CD4-positive, alpha-beta T cell treated with Interleukin-17A for 4 hours (primary cell): Measurements from ENCODE around the gene RABL2A.
"Not testable (repeated sequence)": the region's sequence is repeated elsewhere in the genome, so short reads cannot be mapped to it uniquely, and the experiment has no call there.

Source experiments
- DNase-seq: peaks from one replicate; pipeline ENCODE4 v3.0.0-alpha.2; 2020; ENCODE audit warnings: mixed read lengths

Gene RABL2A

DNA sequence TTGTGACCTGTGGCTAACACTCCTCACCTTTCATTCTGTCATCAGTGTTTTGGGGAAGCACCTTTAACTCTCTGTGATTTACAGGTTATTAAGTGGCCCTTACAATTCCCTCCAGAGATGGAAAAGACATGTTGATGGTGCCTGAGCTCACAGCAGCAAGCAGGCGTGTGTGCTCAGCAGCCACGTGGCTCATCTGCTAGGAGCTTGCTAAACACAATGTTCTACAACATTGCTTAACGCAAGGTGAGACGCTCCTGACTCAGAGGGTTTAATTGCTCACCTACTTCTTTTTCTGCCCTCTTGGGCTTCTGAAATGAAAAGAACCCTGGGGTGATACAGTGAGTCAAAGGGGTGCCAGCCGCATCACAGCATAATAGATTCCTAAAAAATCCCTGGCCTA lies 6.1 kb upstream of the RABL2A start:
- not testable (repeated sequence) for DNase-seq

DNA sequence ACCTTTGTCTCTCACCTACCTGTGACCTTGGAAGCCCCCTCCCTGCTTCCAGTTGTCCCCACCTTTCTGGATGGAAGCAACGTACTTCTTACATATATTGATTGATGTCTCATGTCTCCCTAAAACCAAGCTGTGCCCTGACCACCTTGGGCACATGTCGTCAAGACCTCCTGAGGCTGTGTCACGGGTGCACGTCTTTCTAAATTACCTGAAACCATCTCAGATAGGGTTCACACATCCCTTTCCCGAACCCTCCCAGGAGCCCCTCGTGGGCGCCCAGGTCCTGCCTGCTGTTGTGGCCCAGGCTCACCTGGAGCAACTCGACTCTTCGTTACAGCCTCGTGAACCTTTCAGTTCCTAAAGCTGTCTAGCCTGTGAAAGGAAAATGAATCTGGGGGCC lies 1.2 kb upstream of the RABL2A start:
- DNase-seq = not testable (repeated sequence)

DNA sequence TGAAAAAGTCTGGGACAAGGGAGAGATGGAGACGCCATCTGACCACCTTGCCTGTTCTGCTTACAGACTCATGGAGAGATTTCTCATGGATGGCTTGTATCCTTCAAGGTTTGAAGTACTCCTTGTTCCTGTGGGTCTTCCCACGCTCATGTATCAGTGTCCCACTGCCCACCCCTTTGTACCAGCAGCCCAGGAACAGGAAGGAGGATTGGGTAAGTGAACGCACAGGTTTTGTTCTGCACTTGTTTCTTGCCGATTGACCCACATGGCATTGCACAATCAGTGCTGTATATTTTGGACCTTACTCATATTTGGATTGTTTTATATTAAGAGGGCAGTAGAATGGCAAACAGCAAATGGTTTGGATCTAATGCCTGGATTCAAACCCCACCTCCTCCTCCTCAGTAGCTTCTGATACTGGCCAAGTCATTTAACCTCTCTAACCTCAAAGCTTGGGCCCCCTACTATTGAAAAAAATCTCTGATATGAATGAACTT lies 5.8 kb downstream of the RABL2A start:
- DNase-seq = not testable (repeated sequence)

DNA sequence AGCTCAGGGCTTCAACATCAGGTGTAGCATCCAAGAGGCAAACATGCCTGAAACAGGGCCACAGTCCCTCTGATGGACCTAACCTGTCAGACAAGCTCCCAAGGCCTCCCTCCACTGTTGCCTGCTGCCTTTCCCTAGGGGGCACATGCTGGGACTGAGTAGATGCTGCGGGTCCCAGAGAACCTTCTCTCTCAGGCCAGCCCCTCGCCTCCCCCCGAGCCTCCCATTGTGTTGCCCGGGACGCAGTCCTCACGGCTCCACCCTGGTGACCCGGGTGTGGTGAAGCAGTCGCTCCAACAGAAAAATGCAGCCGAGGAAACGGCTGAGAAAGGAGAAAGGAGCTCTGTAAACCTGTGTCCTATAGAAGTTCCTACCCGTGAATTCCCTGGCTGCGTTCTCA lies 8.3 kb downstream of the RABL2A start:
- DNase-seq = not testable (repeated sequence)

DNA sequence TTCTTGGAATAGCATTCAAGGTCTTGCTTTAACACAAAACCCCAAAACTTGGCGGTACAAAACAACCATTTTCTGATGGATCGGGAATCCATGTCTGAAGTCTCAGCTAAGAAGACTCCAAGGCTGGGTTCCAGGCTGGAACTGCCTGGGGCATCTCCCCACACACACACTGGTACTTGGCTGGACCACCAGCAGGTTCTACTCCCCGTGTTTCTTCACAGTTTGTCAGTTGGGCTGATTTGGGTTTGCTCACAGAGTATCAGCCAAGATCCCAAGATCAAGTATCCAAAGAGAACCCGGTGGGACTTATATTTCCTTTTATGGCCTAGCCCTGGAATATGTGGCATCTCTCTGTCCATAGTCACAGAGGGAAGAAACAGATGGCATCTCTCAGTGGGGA lies 9.2 kb downstream of the RABL2A start:
- DNase-seq = not testable (repeated sequence)

DNA sequence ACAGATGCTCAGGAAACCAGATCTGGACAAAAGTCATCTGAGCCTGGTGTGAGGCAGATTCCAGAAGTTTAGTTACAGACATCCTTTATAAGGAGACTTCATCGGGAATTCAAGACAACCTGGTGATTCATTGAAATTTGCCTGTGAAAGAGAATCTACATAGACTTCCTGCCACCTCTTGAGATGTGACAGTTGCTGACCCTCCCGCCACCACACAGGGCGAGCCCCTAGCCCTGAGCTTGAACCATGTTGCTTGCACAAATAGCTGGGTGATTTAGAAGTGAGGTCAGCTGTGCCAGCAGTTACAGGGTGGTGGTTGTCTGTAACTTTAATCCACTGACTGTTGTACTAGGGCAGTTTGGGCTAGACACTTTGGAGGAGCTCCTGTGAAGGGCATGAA lies 11.0 kb downstream of the RABL2A start:
- not testable (repeated sequence) for DNase-seq

DNA sequence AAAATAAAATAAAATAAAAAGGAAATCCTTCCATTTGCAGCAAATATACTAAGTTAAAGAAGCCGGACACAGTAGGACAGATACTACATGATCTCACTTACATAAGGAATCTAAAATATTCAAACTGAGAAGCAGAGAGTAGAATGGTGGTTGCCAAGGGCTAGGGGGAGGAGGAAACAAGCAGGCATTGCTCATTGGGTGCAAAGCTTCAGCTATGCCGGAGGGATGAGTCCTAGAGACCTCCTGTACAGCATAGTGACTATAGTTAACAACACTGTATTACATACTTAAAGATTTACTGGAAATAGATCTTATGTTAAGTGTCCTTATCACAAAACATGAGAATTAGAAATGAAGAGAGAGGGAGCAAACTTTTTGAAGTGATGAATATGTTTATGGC lies 19.2 kb downstream of the RABL2A start:
- DNase-seq = not testable (repeated sequence)

DNA sequence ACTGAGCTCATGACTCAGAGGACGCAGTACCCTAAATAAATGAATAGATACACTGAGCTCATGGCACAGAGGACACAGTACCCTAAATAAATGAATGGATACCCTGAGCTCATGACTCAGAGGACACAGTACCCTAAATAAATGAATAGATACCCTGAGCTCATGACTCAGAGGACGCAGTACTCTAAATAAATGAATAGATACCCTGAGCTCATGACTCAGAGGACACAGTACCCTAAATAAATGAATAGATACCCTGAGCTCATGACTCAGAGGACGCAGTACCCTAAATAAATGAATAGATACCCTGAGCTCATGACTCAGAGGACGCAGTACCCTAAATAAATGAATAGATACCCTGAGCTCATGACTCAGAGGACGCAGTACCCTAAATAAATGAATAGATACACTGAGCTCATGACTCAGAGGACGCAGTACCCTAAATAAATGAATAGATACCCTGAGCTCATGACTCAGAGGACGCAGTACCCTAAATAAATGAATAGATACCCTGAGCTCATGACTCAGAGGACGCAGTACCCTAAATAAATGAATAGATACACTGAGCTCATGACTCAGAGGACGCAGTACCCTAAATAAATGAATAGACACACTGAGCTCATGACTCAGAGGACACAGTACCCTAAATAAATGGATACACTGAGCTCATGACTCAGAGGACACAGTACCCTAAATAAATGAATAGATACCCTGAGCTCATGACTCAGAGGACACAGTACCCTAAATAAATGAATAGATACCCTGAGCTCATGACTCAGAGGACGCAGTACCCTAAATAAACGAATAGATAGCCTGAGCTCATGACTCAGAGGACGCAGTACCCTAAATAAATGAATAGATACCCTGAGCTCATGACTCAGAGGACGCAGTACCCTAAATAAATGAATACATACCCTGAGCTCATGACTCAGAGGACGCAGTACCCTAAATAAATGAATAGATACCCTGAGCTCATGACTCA lies 24.1 kb downstream of the RABL2A start:
- DNase-seq = not testable (repeated sequence)

DNA sequence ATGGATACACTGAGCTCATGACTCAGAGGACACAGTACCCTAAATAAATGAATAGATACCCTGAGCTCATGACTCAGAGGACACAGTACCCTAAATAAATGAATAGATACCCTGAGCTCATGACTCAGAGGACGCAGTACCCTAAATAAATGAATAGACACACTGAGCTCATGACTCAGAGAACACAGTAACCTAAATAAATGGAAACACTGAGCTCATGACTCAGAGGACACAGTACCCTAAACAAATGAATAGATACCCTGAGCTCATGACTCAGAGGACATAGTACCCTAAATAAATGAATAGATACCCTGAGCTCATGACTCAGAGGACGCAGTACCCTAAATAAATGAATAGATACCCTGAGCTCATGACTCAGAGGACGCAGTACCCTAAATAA lies 25.5 kb downstream of the RABL2A start:
- not testable (repeated sequence) for DNase-seq

DNA sequence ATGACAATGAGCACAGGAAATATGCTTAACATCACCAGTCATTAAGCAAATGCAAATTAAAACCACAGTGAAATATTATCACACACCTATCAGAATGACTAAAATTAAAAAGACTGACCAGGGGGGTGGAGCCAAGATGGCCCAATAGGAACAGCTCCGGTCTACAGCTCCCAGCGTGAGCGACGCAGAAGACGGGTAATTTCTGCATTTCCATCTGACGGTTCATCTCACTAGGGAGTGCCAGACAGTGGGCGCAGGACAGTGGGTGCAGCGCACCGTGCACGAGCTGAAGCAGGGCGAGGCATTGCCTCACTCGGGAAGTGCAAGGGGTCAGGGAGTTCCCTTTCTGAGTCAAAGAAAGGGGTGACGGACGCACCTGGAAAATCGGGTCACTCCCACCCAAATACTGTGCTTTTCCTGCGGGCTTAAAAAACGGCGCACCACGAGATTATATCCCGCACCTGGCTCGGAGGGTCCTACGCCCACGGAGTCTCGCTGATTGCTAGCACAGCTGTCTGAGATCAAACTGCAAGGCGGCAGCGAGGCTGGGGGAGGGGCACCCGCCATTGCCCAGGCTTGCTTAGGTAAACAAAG lies 29.1 kb downstream of the RABL2A start:
- DNase-seq = peak; percentile 9

DNA sequence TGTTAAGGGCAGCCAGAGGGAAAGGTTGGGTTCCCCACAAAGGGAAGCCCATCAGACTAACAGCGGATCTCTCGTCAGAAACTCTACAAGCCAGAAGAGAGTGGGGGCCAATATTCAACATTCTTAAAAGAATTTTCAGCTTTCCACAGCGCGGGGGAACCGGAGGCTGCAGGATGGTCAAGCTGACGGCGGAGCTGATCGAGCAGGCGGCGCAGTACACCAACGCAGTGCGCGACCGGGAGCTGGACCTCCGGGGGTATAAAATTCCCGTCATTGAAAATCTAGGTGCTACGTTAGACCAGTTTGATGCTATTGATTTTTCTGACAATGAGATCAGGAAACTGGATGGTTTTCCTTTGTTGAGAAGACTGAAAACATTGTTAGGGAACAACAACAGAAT lies 30.7 kb downstream of the RABL2A start:
- DNase-seq = not testable (repeated sequence)

DNA sequence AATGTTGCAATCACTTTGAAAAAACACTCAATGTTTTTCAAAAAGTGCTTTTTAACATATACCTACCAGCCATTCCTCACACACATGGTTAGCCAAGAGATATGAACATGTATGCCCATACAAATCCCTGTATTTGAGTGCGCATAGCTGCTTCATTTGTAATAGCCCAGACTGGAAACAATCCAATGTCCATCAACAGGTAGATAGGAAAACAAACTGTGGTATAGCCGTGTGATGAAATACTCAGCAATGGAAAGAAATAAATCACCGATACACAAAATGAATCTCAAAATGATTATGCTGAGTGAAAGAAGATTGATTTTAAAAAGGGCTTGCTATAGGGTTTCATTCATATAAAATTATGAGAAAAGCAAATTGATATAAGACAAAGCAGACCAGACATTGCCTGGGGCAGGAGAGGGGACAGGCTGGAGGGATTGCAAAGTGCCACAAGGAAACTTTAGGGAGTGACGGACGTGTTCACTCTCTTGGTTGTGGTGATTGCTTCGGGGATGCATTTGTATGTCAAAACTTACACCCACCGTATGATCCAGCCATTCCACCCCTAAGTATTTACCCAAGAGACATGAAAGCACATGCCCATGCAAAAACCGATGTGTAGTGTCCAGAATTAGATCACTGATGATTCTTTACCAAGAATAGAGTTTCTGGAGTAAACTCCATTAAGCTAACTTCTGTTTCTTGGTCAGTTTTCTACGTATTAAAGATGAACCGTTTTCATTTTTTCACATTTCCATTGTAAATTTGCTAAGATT lies 36.4 kb downstream of the RABL2A start:
- not testable (repeated sequence) for DNase-seq

DNA sequence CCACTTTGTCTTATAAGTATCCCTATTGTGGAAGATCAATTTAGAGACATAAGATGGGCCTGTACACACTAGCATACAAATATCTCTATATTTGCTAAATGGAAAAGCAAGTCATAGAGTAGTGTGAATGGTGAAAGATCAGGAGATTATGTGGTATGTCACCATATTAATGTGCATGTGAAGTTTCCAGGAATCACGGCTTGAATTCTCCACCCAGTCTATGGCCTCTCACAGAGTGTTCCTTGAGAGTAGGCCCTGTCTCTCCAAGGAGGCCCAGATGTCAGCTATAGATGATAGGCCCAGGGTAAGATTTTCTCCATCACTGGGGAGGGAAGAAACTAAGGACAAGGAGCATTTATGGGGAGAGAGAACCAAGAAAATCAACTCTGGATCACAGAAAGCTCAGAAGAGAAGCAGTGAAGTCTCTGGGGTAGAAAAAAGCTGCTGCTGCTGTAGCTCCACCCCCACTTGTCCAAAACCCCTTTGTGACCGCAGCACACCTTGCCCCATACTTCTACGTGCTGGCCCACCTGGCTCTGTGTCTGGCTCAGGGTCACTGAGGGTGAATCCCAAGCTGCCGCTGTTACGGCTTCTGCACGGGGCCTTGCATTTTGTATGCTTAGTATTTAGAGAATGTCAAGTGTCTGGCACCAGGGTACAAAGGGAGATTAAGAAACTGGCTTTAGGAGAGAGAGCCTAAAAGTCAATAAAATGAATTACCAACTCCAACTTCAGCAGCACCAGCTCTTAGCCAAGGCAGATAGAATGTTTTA lies 37.9 kb downstream of the RABL2A start:
- not testable (repeated sequence) for DNase-seq

DNA sequence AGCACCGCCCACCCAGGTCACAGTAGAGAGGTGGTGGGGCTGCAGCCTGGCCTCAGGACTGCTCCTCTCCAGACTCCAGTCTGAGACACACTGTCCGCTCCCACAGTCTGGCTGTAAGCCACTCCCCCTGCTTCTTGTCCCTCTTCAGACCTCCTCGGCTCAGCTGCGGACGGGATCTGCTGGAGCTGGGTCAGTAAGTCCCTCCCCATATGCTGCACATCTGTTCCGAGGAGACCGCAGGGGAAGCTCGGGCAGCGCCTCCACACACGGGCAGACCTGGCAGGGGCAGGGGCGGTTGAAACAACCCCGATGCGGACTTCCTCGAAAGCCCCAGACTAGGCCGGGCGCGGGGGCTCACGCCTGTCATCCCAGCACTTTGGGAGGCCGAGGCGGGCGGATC lies 41.9 kb downstream of the RABL2A start:
- DNase-seq = not testable (repeated sequence)

DNA sequence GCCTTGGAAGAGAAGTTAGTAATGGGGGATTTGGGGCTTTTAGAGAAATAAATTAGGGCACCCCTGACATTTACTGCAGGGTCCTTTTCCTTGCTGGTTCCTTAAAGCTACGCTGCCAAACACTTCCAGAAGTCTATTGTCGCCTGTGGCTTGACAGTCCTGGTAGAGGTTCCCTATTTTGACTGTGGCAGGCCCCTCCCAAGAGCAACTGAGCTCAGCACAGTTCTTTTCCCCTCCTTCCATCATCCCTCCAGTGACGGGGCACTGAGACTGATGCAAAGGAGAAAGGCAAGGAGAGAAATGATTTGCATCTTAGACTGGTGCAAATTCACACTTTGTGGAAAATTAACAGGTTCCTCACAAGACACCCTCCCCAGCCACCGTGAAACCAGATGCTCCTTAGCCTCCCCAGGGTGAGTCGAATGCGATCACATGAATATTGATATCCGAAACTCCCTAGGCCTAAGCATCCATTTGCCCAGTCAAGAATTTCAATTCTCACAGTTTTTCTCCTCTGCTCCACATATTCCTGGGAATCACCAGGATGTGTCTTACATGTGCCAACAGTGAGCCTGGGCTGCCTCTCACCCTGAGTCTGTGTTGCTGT lies 45.4 kb downstream of the RABL2A start:
- no peak for DNase-seq

DNA sequence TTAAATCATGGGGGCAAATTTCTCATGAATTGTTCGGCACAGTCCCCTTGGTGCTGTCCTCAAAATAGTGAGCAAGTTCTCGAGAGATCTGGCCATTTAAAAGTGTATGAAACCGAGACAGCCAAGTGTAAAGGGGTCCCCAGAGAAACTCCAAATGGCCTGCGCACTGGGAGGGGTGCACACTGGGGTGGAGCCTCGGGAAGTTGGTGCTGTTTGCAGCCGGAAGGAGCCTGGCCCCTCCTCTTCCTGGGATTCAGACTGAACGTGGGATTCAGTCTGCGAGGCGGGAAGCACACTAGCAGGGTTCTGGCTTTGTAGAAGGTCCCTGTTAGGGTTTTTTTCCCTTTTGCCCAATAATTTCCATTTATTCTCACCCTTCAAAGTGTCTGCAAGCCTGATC lies 48.8 kb downstream of the RABL2A start:
- no peak for DNase-seq

DNA sequence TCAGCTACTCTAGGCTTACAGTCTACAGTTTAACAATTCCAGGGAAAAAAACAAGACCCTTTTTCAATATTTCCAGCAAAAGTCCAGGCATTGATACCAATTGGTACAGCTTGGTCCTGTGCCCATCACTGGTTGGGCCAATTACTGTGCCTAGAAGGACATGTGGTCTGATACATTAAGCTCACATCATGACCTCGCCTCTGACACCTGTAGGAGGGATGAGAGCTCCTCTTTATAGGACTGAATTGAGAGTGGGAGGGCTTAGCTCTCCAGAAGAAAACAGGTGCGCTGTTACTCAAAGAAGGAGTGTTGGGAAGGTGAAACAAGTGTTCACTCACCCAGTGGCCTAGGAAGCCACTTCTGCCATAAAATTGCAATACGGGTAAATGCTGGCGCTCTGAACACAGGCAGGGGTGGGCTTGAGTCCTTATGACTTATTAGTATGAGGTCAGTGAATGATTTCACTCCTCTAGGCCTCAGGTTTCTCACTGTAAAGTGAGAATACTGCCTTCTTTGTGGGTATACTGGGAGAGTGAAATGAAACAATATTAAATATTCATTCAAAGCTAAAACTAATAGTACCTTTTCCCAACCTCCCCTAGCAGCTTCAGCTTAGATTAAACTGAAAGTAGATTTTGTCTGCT lies 49.7 kb downstream of the RABL2A start:
- no peak for DNase-seq

DNA sequence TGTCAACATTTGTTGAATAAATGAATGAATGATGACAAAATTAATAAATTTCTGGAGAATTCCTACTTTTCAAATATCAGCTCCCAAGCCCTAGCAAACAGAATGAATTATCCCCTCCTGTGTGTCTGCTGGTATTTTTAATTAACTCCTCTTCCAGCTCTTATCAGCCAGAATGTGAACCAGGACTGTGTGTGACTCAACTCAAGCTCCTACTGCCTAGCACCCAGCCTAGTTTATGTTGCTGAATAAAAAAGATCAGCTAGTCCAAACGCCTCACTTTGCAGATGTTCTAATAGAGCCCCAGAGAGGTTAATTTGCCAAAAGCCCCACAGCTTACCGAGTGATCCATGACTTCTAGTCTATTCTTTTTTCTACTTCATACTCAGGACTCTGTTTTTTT lies 50.3 kb downstream of the RABL2A start:
- no peak for DNase-seq

DNA sequence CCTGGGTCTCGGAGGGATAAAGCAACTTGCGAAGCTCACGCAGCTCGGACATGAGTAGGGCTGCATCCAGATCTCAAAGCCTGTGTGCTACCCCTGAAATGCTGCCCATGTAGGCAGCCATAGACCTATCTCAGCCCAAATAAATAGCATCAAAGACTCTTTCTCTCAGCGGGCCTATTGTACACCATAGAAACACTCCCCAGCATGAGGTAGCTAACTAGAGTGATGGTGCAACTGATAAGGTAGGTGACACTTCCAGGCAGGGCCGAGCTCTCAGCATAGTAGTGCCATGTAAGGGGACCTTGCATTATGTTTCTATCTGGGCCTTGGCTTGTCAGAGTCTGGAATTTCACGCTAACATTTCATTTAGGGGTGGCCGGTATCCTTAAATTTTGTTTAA lies 52.4 kb downstream of the RABL2A start:
- no peak for DNase-seq

DNA sequence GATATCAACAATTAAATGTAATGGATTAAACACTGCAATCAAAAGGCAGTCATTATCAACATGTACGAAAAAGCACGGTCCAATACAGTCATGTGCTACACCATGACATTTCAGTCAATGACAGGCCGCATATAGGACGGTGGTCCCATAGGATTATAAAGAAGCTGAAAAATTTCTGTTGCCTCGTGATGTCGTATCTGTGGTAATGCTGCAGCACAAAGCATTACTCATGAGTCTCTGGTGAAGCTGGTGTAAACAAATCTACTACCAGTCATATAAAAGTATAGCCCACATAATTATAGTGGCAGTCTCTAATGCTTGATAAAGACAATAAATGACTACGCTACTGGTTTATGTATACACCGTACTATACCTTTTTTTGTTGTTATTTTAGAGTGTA lies 58.4 kb downstream of the RABL2A start:
- no peak for DNase-seq

DNA sequence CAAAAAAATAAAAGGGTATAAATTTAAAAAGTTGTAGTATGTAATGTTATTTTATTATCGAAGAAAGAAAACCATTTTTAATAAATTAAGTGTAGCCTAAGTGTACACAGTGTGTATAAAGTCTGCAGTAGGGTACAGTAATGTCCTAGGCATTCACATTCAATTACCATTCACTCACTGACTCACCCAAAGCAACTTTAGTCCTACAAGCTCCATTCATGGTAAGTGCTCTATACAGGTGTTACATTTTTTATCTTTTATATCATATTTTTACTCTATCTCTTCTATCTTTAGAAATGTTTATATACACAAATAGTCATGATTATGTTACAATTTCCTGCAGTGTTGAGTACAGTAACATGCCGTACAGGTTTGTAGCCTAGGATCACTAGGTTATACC lies 59.5 kb downstream of the RABL2A start:
- DNase-seq = no peak
